GM12878 (cell line): Measurements from ENCODE around the gene TAS2R46. TPM values are rescaled to one million over a fixed set of nuclear protein-coding genes. Genes with fewer than 3 reads are reported as not detected.

Source experiments
- ATAC-seq: fragments of 200-7000 bp; cut with Tn5 transposase; 3 replicates; pipeline ENCODE4 v1.9.1; 2020; ENCODE audit warnings: mild to moderate bottlenecking, moderate library complexity
- BruUV-seq: library from RNA; stranded (reverse); fragments of 400-500 nt; replicated peaks from 2 replicates; lab custom pipeline; 2021; lab: Mats Ljungman, UMichigan
- CTCF ChIA-PET: fragments of 300-600 bp; sonication (Branson Sonifier 250); formaldehyde crosslinking; extraction: SDS; loops from one replicate; lab custom pipeline; 2021; ENCODE audit warnings: inconsistent platforms; lab: Yijun Ruan, JAX
- POLR2A ChIA-PET: fragments of 350-600 bp; formaldehyde crosslinking; extraction: SDS; loops from one replicate; lab custom pipeline; 2021; ENCODE audit warnings: inconsistent platforms; lab: Charles Lee
- RAD21 ChIA-PET: fragments of 300-600 bp; sonication (Branson Sonifier 250); formaldehyde crosslinking; loops from one replicate; lab custom pipeline; 2023; ENCODE audit warnings: antibody characterized with exemption; ENCODE audit not compliant: unreplicated experiment; lab: Charles Lee
- SMC1A ChIA-PET: fragments of 300-600 bp; sonication (Branson Sonifier 250); formaldehyde crosslinking; loops from one replicate; lab custom pipeline; 2023; ENCODE audit not compliant: unreplicated experiment, uncharacterized antibody; lab: Charles Lee
- DNase-seq: peaks from one replicate; pipeline ENCODE4 v3.0.0-alpha.2; 2011; ENCODE audit warnings: low read depth, low spot score
- FAIRE-seq: peaks from 3 replicates; lab custom pipeline; 2011; peaks lifted over from hg19 to GRCh38; lab: Jason Lieb, UNC
- H2AFZ ChIP-seq: 2 replicates; pipeline ENCODE4 v1.6.0; 2011; ENCODE audit warnings: low read depth, low read length, control low read depth; ENCODE audit not compliant: control insufficient read depth
- H3K27ac ChIP-seq: 2 replicates; pipeline ENCODE4 v1.5.1; 2011; ENCODE audit warnings: control low read depth; ENCODE audit not compliant: control insufficient read depth, insufficient read depth
- H3K27me3 ChIP-seq, 2 experiments: replicated peaks in 1 of 2; 2 replicates each; pipeline versions ENCODE4 v1.6.0 to v1.6.1; 2011; ENCODE audit warnings: low read length in 1 of 2; ENCODE audit not compliant: control insufficient read depth in 2 of 2, insufficient read depth in 2 of 2
- H3K36me3 ChIP-seq, 2 experiments: 2 replicates each; pipeline ENCODE4 v1.5.1; 2011; ENCODE audit warnings: low read length in 1 of 2; ENCODE audit not compliant: control insufficient read depth in 2 of 2, insufficient read depth in 2 of 2
- H3K4me1 ChIP-seq: 2 replicates; pipeline ENCODE4 v1.6.1; 2011; ENCODE audit warnings: mild to moderate bottlenecking, low read length, moderate library complexity, mixed read lengths; ENCODE audit not compliant: control insufficient read depth, insufficient read depth
- H3K4me2 ChIP-seq: 2 replicates; pipeline ENCODE4 v1.6.0; 2011; ENCODE audit warnings: control low read depth; ENCODE audit not compliant: control insufficient read depth, insufficient read depth
- H3K4me3 ChIP-seq: fragments of 200-600 bp; sonication (generic); 2 replicates; pipeline ENCODE4 v1.5.1; 2016
- H3K79me2 ChIP-seq: 2 replicates; pipeline ENCODE4 v1.6.0; 2011; ENCODE audit warnings: low read length; ENCODE audit not compliant: control insufficient read depth, insufficient read depth
- H3K9ac ChIP-seq: 2 replicates; pipeline ENCODE4 v1.8.0; 2011; ENCODE audit warnings: low read length, control low read depth, mixed read lengths; ENCODE audit not compliant: control insufficient read depth, insufficient read depth
- H3K9me3 ChIP-seq: replicated peaks from 3 replicates; pipeline ENCODE4 v1.5.1; 2011; ENCODE audit warnings: mild to moderate bottlenecking, low read length; ENCODE audit not compliant: control insufficient read depth, insufficient read depth
- H4K20me1 ChIP-seq: 2 replicates; pipeline ENCODE4 v1.6.0; 2011; ENCODE audit not compliant: control insufficient read depth, insufficient read depth
- BCL11A ChIP-seq: IDR thresholded peaks from 2 replicates; pipeline ENCODE4 v1.6.1; 2011; ENCODE audit warnings: low read depth, low read length
- CHD2 ChIP-seq: IDR thresholded peaks from 2 replicates; pipeline ENCODE4 v1.6.1; 2011; ENCODE audit warnings: low read depth, low read length, improper control_type of control experiment, borderline replicate concordance
- IKZF2 ChIP-seq, 2 experiments: fragments of 450-650 bp; IDR thresholded peaks; 2 replicates each; pipeline ENCODE4 v1.6.1; 2017; ENCODE audit warnings: mild to moderate bottlenecking in 2 of 2, moderate library complexity in 2 of 2
- KLF5 ChIP-seq: fragments of 450-650 bp; IDR thresholded peaks from 2 replicates; pipeline ENCODE4 v1.6.1; 2014; ENCODE audit warnings: mild to moderate bottlenecking; ENCODE audit not compliant: partially characterized antibody
- MEF2B ChIP-seq: fragments of 450-650 bp; IDR thresholded peaks from 2 replicates; pipeline ENCODE4 v1.6.1; 2018; ENCODE audit warnings: mild to moderate bottlenecking, moderate library complexity; ENCODE audit not compliant: partially characterized antibody, poor library complexity, severe bottlenecking
- MXI1 ChIP-seq: fragments of 150-350 bp; IDR thresholded peaks from 2 replicates; pipeline ENCODE4 v1.6.1; 2011; ENCODE audit warnings: low read depth, mild to moderate bottlenecking, inconsistent platforms, low read length, improper control_type of control experiment
- NFIC ChIP-seq: IDR thresholded peaks from 2 replicates; pipeline ENCODE4 v1.6.1; 2012; ENCODE audit warnings: low read depth, mild to moderate bottlenecking, inconsistent platforms, low read length, moderate library complexity
- NFYB ChIP-seq: IDR thresholded peaks from 2 replicates; pipeline ENCODE4 v1.6.1; 2011; ENCODE audit warnings: low read depth, mild to moderate bottlenecking, low read length, improper control_type of control experiment, moderate library complexity; ENCODE audit not compliant: insufficient read depth
- SP1 ChIP-seq: IDR thresholded peaks from one replicate; pipeline ENCODE4 v1.6.1; 2011; ENCODE audit warnings: low read depth, low read length
- SUZ12 ChIP-seq: fragments of 200-600 bp; sonication (generic); IDR thresholded peaks from one replicate; pipeline ENCODE4 v1.6.1; 2018; ENCODE audit warnings: antibody characterized with exemption, mild to moderate bottlenecking; ENCODE audit not compliant: unreplicated experiment
- USF2 ChIP-seq: IDR thresholded peaks from 2 replicates; pipeline ENCODE4 v1.6.1; 2011; ENCODE audit warnings: low read depth, low read length, improper control_type of control experiment, borderline replicate concordance
- ZBED1 ChIP-seq: IDR thresholded peaks from 2 replicates; pipeline ENCODE4 v1.6.1; 2016; ENCODE audit warnings: borderline replicate concordance
- ZNF24 ChIP-seq: fragments of 450-650 bp; IDR thresholded peaks from 2 replicates; pipeline ENCODE4 v1.6.1; 2017; ENCODE audit warnings: antibody characterized with exemption, mild to moderate bottlenecking
- WGBS: methylation state at CpG from one replicate; pipeline ENCODE4 v1.1.6; 2016; ENCODE audit warnings: low lambda C conversion rate; ENCODE audit not compliant: insufficient replicate concordance, insufficient coverage; ENCODE audit errors: missing lambda C conversion rate; 5-methylcytosine and 5-hydroxymethylcytosine counted together
- in situ Hi-C: fragments of 300-500 bp; cut with MboI; formaldehyde crosslinking; loops from 9 replicates; pipeline ENCODE4 v1.14.3; 2018; ENCODE audit warnings: mixed read lengths
- intact Hi-C: fragments of 100-400 bp; cut with micrococcal nuclease; formaldehyde crosslinking; loops from one replicate; pipeline ENCODE4 v1.14.2; 2022; ENCODE audit not compliant: unreplicated experiment
- polyA plus RNA-seq, 11 experiments: library from polyadenylated mRNA; depleted of rRNA in 4 of 11; unstranded in 6 of 11; stranded (reverse) in 5 of 11; fragments of >200 nt; fragmentation: Nextera tagmentation in 4 of 11; fragmentation: Illumina TruSeq in 1 of 11; extraction: Ambion mirVana in 4 of 11; extraction: Trizol in 1 of 11; gene quantifications; 1 replicate in 1 of 11; 2 replicates in 10 of 11; pipeline versions ENCODE4 v1.2.1 to v1.2.3, GENCODE V29; 2011 to 2016; ENCODE audit warnings: inconsistent platforms in 2 of 11, missing spikeins in 2 of 11, low read depth in 1 of 11
- total RNA-seq, 4 experiments: library from RNA; depleted of rRNA in 3 of 4; stranded (reverse); fragments of >200 nt in 3 of 4; fragmentation: Illumina TruSeq in 1 of 4; extraction: Trizol in 1 of 4; gene quantifications; 2 replicates each; pipeline versions ENCODE4 v1.2.1 to v1.2.3, GENCODE V29; 2013 to 2021
- TF ChIP-seq, protein P1 (sequence below): fragments of 450-650 bp; IDR thresholded peaks from 2 replicates; pipeline ENCODE4 v1.6.1; 2017; ENCODE audit warnings: borderline replicate concordance
- TF ChIP-seq, protein P2 (sequence below): IDR thresholded peaks from 2 replicates; pipeline ENCODE4 v1.6.1; 2011; ENCODE audit warnings: borderline replicate concordance, low read depth, mild to moderate bottlenecking, moderate library complexity, low read length; ENCODE audit not compliant: insufficient read depth, poor library complexity, severe bottlenecking

TAS2R46 gene
- total and polyA plus RNA-seq, 10 of the 15 experiments (the other 5 are each of a cell fraction or from before 2014, with no cell fraction given) = 0.07 to 3.8 (median 0.55) TPM; not detected in 2

DNA sequence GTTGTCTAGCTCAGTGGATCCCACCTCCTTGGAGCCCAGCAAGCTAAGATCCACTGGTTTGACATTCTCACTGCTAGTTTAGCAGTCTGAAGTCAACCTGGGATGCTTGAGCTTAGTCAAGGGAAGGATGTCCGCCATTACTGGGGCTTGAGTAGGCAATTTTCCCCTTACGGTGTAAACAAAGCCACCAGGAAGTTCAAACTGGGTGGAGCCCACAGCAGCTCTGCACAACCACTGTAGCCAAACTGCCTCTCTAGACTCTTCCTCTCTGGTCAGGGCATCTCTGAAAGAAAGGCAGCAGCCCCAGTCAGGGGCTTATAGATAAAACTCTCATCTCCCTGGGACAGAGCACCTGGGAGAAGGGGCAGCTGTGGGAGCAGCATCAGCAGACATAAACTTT lies 46.8 kb upstream of the TAS2R46 start:
- POLR2A ChIA-PET = no interaction called here

DNA sequence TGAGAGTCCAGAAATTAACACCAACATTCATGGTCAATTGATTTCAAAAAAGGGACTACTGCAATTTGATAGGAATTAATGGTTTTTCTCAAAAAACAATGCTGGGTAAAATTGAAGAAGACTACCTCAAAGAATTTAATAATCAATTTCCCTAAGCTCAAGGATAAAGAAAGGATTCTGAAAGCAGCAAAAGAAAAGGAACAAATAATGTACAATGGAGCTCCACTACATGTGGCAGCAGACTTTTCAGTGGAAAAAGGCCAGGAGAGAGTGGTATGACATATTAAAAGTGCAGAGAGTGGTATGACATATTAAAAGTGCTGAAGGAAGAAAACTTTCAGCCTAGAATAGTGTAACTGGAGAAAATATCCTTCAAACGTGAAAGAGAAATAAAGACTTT lies 45.6 kb upstream of the TAS2R46 start:
- no peak overlapping the region for H2AFZ ChIP-seq
- ChIA-PET RAD21 (no interaction called here), POLR2A (no interaction called here), SMC1A (interaction anchor here (0.8 kb wide), 1 partner anchor 16 kb away, joined by 3 read pairs; no protein-coding TSS in a partner anchor), CTCF (interaction anchor here (1.2 kb wide), 1 partner anchor 9 kb away, joined by 4 read pairs; no protein-coding TSS in a partner anchor)
- H3K9ac ChIP-seq = no peak overlapping the region
- no peak overlapping the region for H3K4me2 ChIP-seq
- FAIRE-seq (no peak), DNase-seq (no peak), ATAC-seq (no peak)
- no peaks in the 10 kb centered on the region for H3K4me1 ChIP-seq
- WGBS = 100% methylated on average over 1 of the region's 1 CpG
- H4K20me1 ChIP-seq = no peaks in the 10 kb centered on the region
- in situ Hi-C loops = no loop called here
- no peak overlapping the region for H3K27ac ChIP-seq
- no peak overlapping the region for H3K4me3 ChIP-seq
- no peaks in the 10 kb centered on the region for H3K27me3 ChIP-seq
- H3K36me3 ChIP-seq = peaks cover 0 to 2% of the 10 kb centered on the region in 2 experiments; a peak in 2 of 4 replicates
- BruUV-seq = no TSS peak
- peaks cover 8% of the 10 kb centered on the region for H3K9me3 ChIP-seq
- H3K79me2 ChIP-seq = no peaks in the 10 kb centered on the region; the same call in none of the 2 replicates
- intact Hi-C loops = no loop called here
- TF ChIP-seq NFIC (no peak), BCL11A (no peak), KLF5 (no peak), MXI1 (no peak), ZBED1 (no peak), MEF2B (no peak), CHD2 (no peak), NFYB (no peak), SP1 (no peak)
- TF ChIP-seq, protein P1, sequence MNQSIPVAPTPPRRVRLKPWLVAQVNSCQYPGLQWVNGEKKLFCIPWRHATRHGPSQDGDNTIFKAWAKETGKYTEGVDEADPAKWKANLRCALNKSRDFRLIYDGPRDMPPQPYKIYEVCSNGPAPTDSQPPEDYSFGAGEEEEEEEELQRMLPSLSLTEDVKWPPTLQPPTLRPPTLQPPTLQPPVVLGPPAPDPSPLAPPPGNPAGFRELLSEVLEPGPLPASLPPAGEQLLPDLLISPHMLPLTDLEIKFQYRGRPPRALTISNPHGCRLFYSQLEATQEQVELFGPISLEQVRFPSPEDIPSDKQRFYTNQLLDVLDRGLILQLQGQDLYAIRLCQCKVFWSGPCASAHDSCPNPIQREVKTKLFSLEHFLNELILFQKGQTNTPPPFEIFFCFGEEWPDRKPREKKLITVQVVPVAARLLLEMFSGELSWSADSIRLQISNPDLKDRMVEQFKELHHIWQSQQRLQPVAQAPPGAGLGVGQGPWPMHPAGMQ = no peak
- TF ChIP-seq, protein P2, sequence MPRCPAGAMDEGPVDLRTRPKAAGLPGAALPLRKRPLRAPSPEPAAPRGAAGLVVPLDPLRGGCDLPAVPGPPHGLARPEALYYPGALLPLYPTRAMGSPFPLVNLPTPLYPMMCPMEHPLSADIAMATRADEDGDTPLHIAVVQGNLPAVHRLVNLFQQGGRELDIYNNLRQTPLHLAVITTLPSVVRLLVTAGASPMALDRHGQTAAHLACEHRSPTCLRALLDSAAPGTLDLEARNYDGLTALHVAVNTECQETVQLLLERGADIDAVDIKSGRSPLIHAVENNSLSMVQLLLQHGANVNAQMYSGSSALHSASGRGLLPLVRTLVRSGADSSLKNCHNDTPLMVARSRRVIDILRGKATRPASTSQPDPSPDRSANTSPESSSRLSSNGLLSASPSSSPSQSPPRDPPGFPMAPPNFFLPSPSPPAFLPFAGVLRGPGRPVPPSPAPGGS = no peak

More for the DNA sequence above, 46.8 kb upstream of the TAS2R46 start:
- peaks cover 7% of the 10 kb centered on the region for H3K9me3 ChIP-seq
- ATAC-seq = no peak
- TF ChIP-seq USF2 (no peak), SUZ12 (no peak), ZNF24 (no peak), IKZF2 (IDR thresholded peaks at IDR 0.05) (no peak)
- H2AFZ ChIP-seq = no peak overlapping the region
- RAD21 ChIA-PET = no interaction called here
- H3K4me2 ChIP-seq = no peak overlapping the region
- no peaks in the 10 kb centered on the region; the same call in none of the 2 replicates for H3K79me2 ChIP-seq
- no peak overlapping the region for H3K9ac ChIP-seq
- 93% methylated on average over 2 of the region's 2 CpGs for WGBS
- BruUV-seq = no TSS peak
- H3K27me3 ChIP-seq = no peaks in the 10 kb centered on the region
- DNase-seq = no peak
- in situ Hi-C loops = no loop called here
- H3K36me3 ChIP-seq = peaks cover 0 to 2% of the 10 kb centered on the region in 2 experiments; a peak in 2 of 4 replicates
- no peaks in the 10 kb centered on the region for H4K20me1 ChIP-seq
- FAIRE-seq = no peak
- no peaks in the 10 kb centered on the region for H3K4me1 ChIP-seq
- intact Hi-C loops = no loop called here
- SMC1A ChIA-PET = no interaction called here
- no peak overlapping the region for H3K27ac ChIP-seq
- no peak overlapping the region for H3K4me3 ChIP-seq
- CTCF ChIA-PET = no interaction called here
